SU-DHL-6 (cell line): ENCODE results near the gene LRRC10B.

Experiments used
- H2AFZ ChIP-seq: fragments of 200-600 bp; sonication (generic); 2 replicates; pipeline ENCODE4 v1.6.1; 2014; ENCODE audit warnings: low read depth, mild to moderate bottlenecking, moderate library complexity, mixed read lengths, antibody characterized with exemption, low read length; ENCODE audit not compliant: severe bottlenecking
- H3F3A ChIP-seq: fragments of 200-600 bp; shearing (Covaris generic); 2 replicates; pipeline ENCODE4 v1.6.0; 2016; ENCODE audit warnings: antibody characterized with exemption, mild to moderate bottlenecking; ENCODE audit not compliant: insufficient read depth
- H3K27ac ChIP-seq: fragments of 200-600 bp; sonication (generic); 2 replicates; pipeline ENCODE4 v1.5.1; 2016; ENCODE audit warnings: low read depth, mild to moderate bottlenecking, low read length, moderate library complexity, mixed read lengths
- H3K27me3 ChIP-seq: fragments of 200-600 bp; sonication (generic), shearing (Covaris generic); 2 replicates; pipeline ENCODE4 v1.6.0; 2014; ENCODE audit warnings: mild to moderate bottlenecking, low read length
- H3K36me3 ChIP-seq: fragments of 200-600 bp; sonication (generic); 2 replicates; pipeline ENCODE4 v1.6.1; 2014; ENCODE audit warnings: mild to moderate bottlenecking, low read length, mixed read lengths
- H3K4me2 ChIP-seq: fragments of 300-600, 200-600 bp; shearing (Covaris generic), sonication (generic); 2 replicates; pipeline ENCODE4 v1.6.0; 2014; ENCODE audit warnings: low read length, low read depth, mild to moderate bottlenecking; ENCODE audit not compliant: poor library complexity, severe bottlenecking
- H3K4me3 ChIP-seq: fragments of 200-600 bp; sonication (generic); 2 replicates; pipeline ENCODE4 v1.5.1; 2014; ENCODE audit warnings: antibody characterized with exemption, low read length, mild to moderate bottlenecking, mixed read lengths; ENCODE audit not compliant: insufficient read depth, poor library complexity, severe bottlenecking
- H3K79me2 ChIP-seq: fragments of 200-600 bp; sonication (generic); 2 replicates; pipeline ENCODE4 v1.6.1; 2014; ENCODE audit warnings: mild to moderate bottlenecking, low read length, moderate library complexity; ENCODE audit not compliant: insufficient read depth
- H3K9ac ChIP-seq: fragments of 200-600 bp; sonication (generic); 2 replicates; pipeline ENCODE4 v1.7.0; 2014; ENCODE audit warnings: mild to moderate bottlenecking, low read length
- H3K9me2 ChIP-seq: fragments of 200-600 bp; sonication (generic); replicated peaks from 2 replicates; pipeline ENCODE4 v1.6.1; 2014; ENCODE audit warnings: low read length; ENCODE audit not compliant: insufficient read depth
- H3K9me3 ChIP-seq: fragments of 200-600 bp; sonication (generic); 2 replicates; pipeline ENCODE4 v1.6.1; 2014; ENCODE audit warnings: low read length, mixed read lengths; ENCODE audit not compliant: insufficient read depth
- H4K20me1 ChIP-seq: fragments of 200-600 bp; sonication (generic); 2 replicates; pipeline ENCODE4 v1.6.1; 2014; ENCODE audit warnings: low read depth, mild to moderate bottlenecking, antibody characterized with exemption, low read length, moderate library complexity, mixed read lengths
- CTCF ChIP-seq: fragments of 200-600 bp; sonication (generic); IDR thresholded peaks from one replicate; pipeline ENCODE4 v1.5.1; 2017; ENCODE audit warnings: antibody characterized with exemption, mild to moderate bottlenecking, low read length, moderate library complexity; ENCODE audit not compliant: insufficient read depth, poor library complexity, severe bottlenecking
- EZH2phosphoT487 ChIP-seq: fragments of 200-600 bp; sonication (generic), shearing (Covaris generic); conservative IDR thresholded peaks from 2 replicates; pipeline ENCODE4 v1.6.1; 2018; ENCODE audit warnings: mild to moderate bottlenecking, antibody characterized with exemption, low read length, moderate library complexity, mixed read lengths

LRRC10B gene

DNA sequence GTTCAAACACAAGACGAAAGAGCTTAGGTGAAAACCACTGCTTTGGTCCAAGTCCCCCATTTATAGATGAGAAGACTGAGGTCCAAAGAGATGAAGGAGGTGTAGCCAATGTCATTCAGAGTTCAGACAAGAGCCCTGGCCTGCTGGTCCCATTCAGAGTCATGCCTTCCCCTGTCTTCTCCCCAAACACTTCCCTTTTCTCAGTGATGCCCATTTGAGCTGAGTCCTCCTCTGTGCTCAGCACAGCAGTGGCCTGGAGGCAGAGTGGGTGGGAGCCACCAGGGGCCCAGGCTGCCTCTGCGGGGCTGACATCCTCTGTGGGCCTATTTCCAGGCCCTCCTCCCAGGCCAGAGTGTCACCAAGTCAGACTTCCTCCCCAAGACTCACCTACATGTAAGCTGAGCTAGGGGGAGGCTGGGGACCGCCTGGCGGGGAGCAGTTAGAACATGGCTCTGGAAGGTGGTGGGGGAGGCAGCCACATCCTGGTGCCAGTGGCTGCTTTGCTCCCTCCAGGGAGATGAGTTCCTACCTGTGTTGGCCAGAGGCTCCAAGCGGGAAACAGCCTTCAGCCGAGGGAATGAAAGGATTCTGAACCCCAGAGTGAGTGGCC, 22.4 kb upstream of the LRRC10B start:
- no peak for TF ChIP-seq EZH2phosphoT487
- no peak for TF ChIP-seq CTCF
- Histone ChIP-seq H3K9ac (no peak overlapping the region), H3F3A (no peaks in the 10 kb centered on the region), H2AFZ (no peak overlapping the region), H4K20me1 (no peaks in the 10 kb centered on the region), H3K27me3 (no peaks in the 10 kb centered on the region), H3K9me2 (no peaks in the 10 kb centered on the region), H3K4me2 (no peak overlapping the region), H3K79me2 (no peaks in the 10 kb centered on the region), H3K9me3 (no peaks in the 10 kb centered on the region), H3K36me3 (no peaks in the 10 kb centered on the region), H3K4me3 (no peak overlapping the region), H3K27ac (no peak overlapping the region)

- no peaks in the 10 kb centered on the region for H3K9me3 ChIP-seq
- TF ChIP-seq EZH2phosphoT487 (no peak), CTCF (no peak)
- H3K27ac ChIP-seq = no peak overlapping the region
- H3K27me3 ChIP-seq = no peaks in the 10 kb centered on the region
- no peaks in the 10 kb centered on the region for H3K36me3 ChIP-seq
- no peaks in the 10 kb centered on the region for H3K79me2 ChIP-seq
- H3K9me2 ChIP-seq = no peaks in the 10 kb centered on the region
- H3K4me2 ChIP-seq = no peak overlapping the region
- no peak overlapping the region for H3K4me3 ChIP-seq
- H3K9ac ChIP-seq = no peak overlapping the region
- no peaks in the 10 kb centered on the region for H4K20me1 ChIP-seq
- H3F3A ChIP-seq = no peaks in the 10 kb centered on the region
- H2AFZ ChIP-seq = no peak overlapping the region
Observed at GRCh38 chr11:61486779-61487178, 21.8 kb upstream of the LRRC10B start.

DNA sequence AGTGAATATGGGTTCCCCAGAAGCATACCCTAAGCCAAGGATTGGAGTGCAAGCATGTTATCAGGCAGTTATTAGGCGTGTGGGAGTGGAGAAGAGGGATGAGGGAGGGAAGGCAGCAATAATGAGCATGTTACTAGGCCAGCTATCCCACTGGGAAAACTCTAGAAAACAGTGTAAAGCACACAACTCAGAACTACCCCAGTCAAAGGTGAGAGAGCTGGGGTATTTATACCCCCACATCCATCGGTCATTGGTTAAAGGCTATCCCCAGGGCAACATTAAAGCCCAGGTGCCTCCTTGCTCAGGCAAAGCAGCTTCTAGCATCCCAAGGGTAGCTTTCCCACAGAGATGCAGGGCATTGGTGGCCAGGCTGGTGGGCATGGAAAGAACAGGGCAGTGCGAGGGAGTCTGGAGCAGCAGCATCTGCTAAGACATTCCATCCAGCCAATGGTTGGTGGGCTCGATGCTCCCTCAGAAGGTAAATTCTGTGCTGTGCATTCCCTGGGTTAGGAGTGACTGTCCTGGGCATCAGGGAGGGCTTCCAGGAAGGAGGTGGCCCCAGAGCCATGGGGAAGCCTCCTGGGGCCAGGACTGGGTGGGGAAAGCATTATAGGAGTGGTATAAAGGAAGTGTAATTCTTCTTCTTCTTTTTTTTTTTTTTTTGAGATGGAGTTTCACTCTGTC, 21.1 kb upstream of the LRRC10B start:
- Histone ChIP-seq H3K27me3 (no peaks in the 10 kb centered on the region), H3K9me2 (no peaks in the 10 kb centered on the region), H3K4me2 (no peak overlapping the region), H3K36me3 (no peaks in the 10 kb centered on the region), H3K79me2 (no peaks in the 10 kb centered on the region), H3K9ac (no peak overlapping the region), H3K4me3 (no peak overlapping the region), H3F3A (no peaks in the 10 kb centered on the region), H3K9me3 (no peaks in the 10 kb centered on the region), H3K27ac (no peak overlapping the region), H4K20me1 (no peaks in the 10 kb centered on the region), H2AFZ (no peak overlapping the region)
- no peak for TF ChIP-seq EZH2phosphoT487
- no peak for TF ChIP-seq CTCF
